GM12892 (cell line): ENCODE measurements around the gene PLEK2.
"Not testable (repeated sequence)": the region's sequence is repeated elsewhere in the genome, so short reads cannot be mapped to it uniquely, and the experiment has no call there.

Experiments used
- DNase-seq: peaks from one replicate; pipeline ENCODE4 v3.0.0; 2011; ENCODE audit not compliant: insufficient read length
- FAIRE-seq: peaks from 2 replicates; lab custom pipeline; 2011; peaks lifted over from hg19 to GRCh38; lab: Jason Lieb, UNC
- POLR2A ChIP-seq: IDR thresholded peaks from 2 replicates; pipeline ENCODE4 v1.6.1; 2011; ENCODE audit warnings: low read depth, low read length, control low read depth
- POLR2AphosphoS5 ChIP-seq: IDR thresholded peaks from 2 replicates; pipeline ENCODE4 v1.6.1; 2011; ENCODE audit warnings: low read depth, low read length, control low read depth
- TAF1 ChIP-seq: IDR thresholded peaks from 2 replicates; pipeline ENCODE4 v1.6.1; 2011; ENCODE audit warnings: low read depth, mild to moderate bottlenecking, control low read depth, low read length, borderline replicate concordance

PLEK2 gene

DNA sequence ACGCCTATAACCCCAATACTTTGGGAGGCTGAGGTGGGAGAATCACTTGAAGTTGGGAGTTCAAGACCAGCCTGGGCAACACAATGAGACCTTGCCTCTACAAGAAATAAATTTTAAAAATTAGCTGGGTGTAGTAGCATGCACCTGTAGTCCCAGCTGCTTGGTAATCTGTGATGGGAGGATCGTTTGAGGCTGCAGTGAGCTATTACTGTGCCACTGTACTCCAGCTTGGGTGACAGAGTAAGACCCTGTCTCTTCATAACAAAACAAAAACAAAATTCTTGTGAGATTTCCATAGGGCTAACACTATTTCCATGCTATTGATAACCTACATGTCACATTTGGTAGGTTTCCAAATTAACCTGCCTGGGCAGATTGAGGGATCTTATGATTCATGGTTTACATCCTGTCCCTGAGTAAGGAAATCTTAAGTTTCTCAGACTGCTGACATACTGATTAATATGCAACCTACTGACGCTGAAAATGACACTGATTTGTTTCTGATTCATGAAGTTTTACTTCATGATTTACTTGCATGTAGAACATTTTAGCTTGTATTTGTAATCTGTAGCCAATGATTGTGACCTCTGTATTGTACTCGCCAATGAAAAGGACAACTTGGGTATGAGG is 68.2 kb downstream of the PLEK2 start:
- DNase-seq (no peak), FAIRE-seq (no peak)
- TF ChIP-seq TAF1 (no peak), POLR2AphosphoS5 (no peak), POLR2A (no peak)

DNA sequence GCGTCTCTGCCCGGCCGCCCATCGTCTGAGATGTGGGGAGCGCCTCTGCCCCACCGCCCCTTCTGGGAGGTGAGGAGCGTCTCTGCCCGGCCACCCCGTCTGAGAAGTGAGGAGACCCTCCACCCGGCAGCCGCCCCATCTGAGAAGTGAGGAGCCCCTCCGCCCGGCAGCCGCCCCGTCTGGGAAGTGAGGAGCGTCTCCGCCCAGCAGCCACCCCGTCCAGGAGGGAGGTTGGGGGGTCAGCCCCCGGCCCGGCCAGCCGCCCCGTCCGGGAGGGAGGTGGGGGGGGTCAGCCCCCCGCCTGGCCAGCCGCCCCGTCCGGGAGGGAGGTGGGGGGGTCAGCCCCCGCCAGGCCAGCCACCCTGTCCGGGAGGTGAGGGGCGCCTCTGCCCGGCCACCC is 70.7 kb downstream of the PLEK2 start:
- DNase-seq, FAIRE-seq: not testable (repeated sequence)
